ENCODE results near the gene PLXNA3. TPM values are rescaled to one million over a fixed set of nuclear protein-coding genes. Genes with fewer than 3 reads are reported as not detected.

The PLXNA3 gene
- total and polyA plus RNA-seq, 12 donors = 9.7 to 35.3 (median 16.7) TPM

GRCh38 chrX:154431341-154431740 is 26.7 kb upstream of the PLXNA3 start:
- 75 to 80% methylated on average over 3 to 5 of the region's 5 CpGs for WGBS, 2 donors
- TF ChIP-seq CTCF (IDR thresholded peaks at IDR 0.05) = no peak
- ATAC-seq (peak in 2 of 8 donors; percentile 20 to 26), DNase-seq (peak in 1 of 2 donors; percentile 24)
- Histone ChIP-seq H3K27ac (peak overlapping the region in 4 of 10 donors; percentile 30 to 90 (median 44)), H3K4me3 (no peak overlapping the region), H3K4me1 (peaks cover 0 to 34% (median 17%) of the 10 kb centered on the region in 9 donors), H3K27me3 (no peaks in the 10 kb centered on the region), H3K36me3 (peaks cover 0 to 43% (median 0%) of the 10 kb centered on the region in 9 donors), H3K9me3 (no peaks in the 10 kb centered on the region)
- intact Hi-C loops (cut with DNase I) = no loop called here

DNA sequence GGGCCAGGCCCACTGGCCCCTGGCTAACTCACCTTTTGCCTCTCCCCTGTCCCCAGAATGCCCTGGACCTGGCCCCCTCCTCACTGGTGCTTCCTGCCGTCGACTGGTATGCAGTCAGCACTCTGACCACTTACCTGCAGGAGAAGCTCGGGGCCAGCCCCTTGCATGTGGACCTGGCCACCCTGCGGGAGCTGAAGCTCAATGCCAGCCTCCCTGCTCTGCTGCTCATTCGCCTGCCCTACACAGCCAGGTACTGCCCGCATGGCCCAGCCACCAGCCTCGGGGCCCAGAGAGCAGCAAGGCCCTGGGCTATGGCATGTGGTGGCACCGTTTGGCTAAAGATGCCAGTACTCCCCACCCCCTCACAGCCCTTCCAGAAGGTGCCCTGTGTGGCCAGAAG is 25.9 kb upstream of the PLXNA3 start:
- DNase-seq (no peak), ATAC-seq (no peak)
- no peaks in the 10 kb centered on the region for H3K27me3 ChIP-seq
- H3K27ac ChIP-seq = peak overlapping the region in 1 of 10 donors; percentile 90
- no peak for TF ChIP-seq CTCF (IDR thresholded peaks at IDR 0.05)
- H3K9me3 ChIP-seq = no peaks in the 10 kb centered on the region
- 88 to 90% methylated on average over 7 to 8 of the region's 8 CpGs for WGBS, 2 donors
- H3K4me3 ChIP-seq = no peak overlapping the region
- intact Hi-C loops (cut with DNase I) = no loop called here
- H3K4me1 ChIP-seq = peaks cover 0 to 32% (median 17%) of the 10 kb centered on the region in 9 donors
- H3K36me3 ChIP-seq = peaks cover 0 to 43% (median 0%) of the 10 kb centered on the region in 9 donors

- Histone ChIP-seq H3K27ac (no peak overlapping the region), H3K27me3 (no peaks in the 10 kb centered on the region), H3K4me3 (no peak overlapping the region), H3K9me3 (no peaks in the 10 kb centered on the region), H3K36me3 (peaks cover 0 to 43% (median 0%) of the 10 kb centered on the region in 9 donors), H3K4me1 (peaks cover 0 to 33% (median 18%) of the 10 kb centered on the region in 9 donors)
- ATAC-seq (no peak), DNase-seq (no peak)
- WGBS, 2 donors = 93 to 98% methylated on average over 6 to 7 of the region's 7 CpGs
- intact Hi-C loops (cut with DNase I) = no loop called here
- TF ChIP-seq CTCF (IDR thresholded peaks at IDR 0.05) = no peak
Measured at GRCh38 chrX:154433605-154434004, 24.5 kb upstream of the PLXNA3 start.

- intact Hi-C loops (cut with DNase I) = loop anchor here in 1 of 10 donors (5.0 kb wide), 1 partner anchor 43 kb away; the partner anchor contains the start of gene LAGE3
- no peaks in the 10 kb centered on the region for H3K27me3 ChIP-seq
- no peak overlapping the region for H3K4me3 ChIP-seq
- ATAC-seq (no peak), DNase-seq (no peak)
- no peak overlapping the region for H3K27ac ChIP-seq
- WGBS, 2 donors = 96 to 99% methylated on average over 6 to 7 of the region's 7 CpGs
- H3K36me3 ChIP-seq = peaks cover 0 to 45% (median 0%) of the 10 kb centered on the region in 9 donors
- TF ChIP-seq CTCF (IDR thresholded peaks at IDR 0.05) = no peak
- peaks cover 0 to 34% (median 17%) of the 10 kb centered on the region in 9 donors for H3K4me1 ChIP-seq
- no peaks in the 10 kb centered on the region for H3K9me3 ChIP-seq
Measured at GRCh38 chrX:154434394-154435168, 23.5 kb upstream of the PLXNA3 start.

Measured in heart right ventricle (tissue), 16 donors.